ENCODE measurements around the gene EPHB2.

- TF ChIP-seq ZNF24 (tag by site-specific recombination; IDR thresholded peaks at IDR 0.05) (no peak), MYNN (tag by site-specific recombination; IDR thresholded peaks at IDR 0.05; ENCODE audit: borderline replicate concordance) (no peak), CTCF (tag by site-specific recombination; IDR thresholded peaks at IDR 0.05) (no peak), SCRT2 (tag by site-specific recombination; IDR thresholded peaks at IDR 0.05) (no peak), REST (tag by site-specific recombination; IDR thresholded peaks at IDR 0.05) (no peak), YY1 (tag by site-specific recombination; IDR thresholded peaks at IDR 0.05) (no peak)
Observed at GRCh38 chr1:22761821-22762220, 51.2 kb downstream of the EPHB2 start.

Data from HEK293 (cell line).